Measurements from ENCODE around the gene ZNF324. TPM values are rescaled to one million over a fixed set of nuclear protein-coding genes. Genes with fewer than 3 reads are reported as not detected.

ZNF324 gene
- total and polyA plus RNA-seq, 2 of the 13 experiments (the other 11 are each of a cell fraction or from before 2014, with no cell fraction given), result 1.1 to 4.7 TPM

DNA sequence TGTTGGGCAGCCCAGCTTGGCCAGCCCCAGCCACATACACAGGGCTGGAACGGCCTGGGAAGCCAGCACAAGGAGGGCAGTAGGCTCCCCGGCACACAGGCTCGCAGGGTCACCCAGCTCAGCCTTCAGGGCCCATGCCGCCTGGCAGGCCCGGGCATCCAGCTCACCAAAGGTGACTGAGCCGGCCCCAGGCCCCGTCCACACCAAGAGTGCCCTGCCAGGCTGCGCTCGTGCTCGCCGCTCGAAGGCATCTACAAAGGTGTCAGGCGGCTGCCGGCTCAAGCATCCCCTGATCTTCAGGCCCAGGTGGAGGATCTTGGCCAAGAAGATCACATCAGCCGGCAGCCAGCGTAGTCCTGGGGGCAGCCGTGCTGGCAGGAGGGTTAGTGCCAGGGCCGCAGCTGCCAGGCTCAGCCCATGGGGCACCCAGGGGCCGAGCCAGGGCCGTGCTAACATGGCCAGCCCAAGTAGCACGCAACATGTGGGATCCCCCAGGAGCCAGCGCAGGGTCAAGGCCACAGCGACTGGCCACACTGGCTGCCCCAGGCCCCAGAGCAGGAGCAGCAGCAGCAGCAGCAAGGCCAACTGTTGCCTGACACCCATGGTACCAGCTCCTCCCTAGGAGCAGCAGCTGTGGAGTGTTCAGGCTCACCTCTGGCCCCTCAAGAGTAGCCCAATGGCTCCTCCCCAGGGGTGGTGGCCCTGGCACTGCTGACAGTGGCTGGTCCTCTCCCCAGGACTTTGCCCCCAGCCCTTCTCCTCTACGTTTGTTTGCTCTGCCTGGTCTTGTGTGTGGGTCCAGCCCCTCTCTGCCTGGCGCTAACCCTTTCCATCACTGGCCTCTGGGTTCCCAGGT lies 44.7 kb downstream of the ZNF324 start, which contains the start of gene SLC27A5 (continued):
- TF ChIP-seq RARA (CRISPR knock-in tag; IDR thresholded peaks at IDR 0.05), result peak; percentile 89
- TF ChIP-seq, protein P1, sequence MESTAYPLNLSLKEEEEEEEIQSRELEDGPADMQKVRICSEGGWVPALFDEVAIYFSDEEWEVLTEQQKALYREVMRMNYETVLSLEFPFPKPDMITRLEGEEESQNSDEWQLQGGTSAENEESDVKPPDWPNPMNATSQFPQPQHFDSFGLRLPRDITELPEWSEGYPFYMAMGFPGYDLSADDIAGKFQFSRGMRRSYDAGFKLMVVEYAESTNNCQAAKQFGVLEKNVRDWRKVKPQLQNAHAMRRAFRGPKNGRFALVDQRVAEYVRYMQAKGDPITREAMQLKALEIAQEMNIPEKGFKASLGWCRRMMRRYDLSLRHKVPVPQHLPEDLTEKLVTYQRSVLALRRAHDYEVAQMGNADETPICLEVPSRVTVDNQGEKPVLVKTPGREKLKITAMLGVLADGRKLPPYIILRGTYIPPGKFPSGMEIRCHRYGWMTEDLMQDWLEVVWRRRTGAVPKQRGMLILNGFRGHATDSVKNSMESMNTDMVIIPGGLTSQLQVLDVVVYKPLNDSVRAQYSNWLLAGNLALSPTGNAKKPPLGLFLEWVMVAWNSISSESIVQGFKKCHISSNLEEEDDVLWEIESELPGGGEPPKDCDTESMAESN (CRISPR knock-in tag; conservative IDR thresholded peaks at IDR 0.05), result 0 out of 2 replicates have a peak, but pooled peaks have one; percentile 51
- TF ChIP-seq NFYC (CRISPR knock-in tag; IDR thresholded peaks at IDR 0.05), result no peak
- peak; percentile 42; the same call in 1 of the 2 replicates for TF ChIP-seq IRF2 (CRISPR knock-in tag; IDR thresholded peaks at IDR 0.05)
- TF ChIP-seq, protein P2, sequence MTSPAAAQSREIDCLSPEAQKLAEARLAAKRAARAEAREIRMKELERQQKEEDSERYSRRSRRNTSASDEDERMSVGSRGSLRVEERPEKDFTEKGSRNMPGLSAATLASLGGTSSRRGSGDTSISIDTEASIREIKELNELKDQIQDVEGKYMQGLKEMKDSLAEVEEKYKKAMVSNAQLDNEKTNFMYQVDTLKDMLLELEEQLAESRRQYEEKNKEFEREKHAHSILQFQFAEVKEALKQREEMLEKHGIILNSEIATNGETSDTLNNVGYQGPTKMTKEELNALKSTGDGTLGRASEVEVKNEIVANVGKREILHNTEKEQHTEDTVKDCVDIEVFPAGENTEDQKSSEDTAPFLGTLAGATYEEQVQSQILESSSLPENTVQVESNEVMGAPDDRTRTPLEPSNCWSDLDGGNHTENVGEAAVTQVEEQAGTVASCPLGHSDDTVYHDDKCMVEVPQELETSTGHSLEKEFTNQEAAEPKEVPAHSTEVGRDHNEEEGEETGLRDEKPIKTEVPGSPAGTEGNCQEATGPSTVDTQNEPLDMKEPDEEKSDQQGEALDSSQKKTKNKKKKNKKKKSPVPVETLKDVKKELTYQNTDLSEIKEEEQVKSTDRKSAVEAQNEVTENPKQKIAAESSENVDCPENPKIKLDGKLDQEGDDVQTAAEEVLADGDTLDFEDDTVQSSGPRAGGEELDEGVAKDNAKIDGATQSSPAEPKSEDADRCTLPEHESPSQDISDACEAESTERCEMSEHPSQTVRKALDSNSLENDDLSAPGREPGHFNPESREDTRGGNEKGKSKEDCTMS (CRISPR knock-in tag; conservative IDR thresholded peaks at IDR 0.05), result no peak
- TF ChIP-seq ZNF547 (CRISPR knock-in tag; IDR thresholded peaks at IDR 0.05), result no peak
- TF ChIP-seq, protein P3, sequence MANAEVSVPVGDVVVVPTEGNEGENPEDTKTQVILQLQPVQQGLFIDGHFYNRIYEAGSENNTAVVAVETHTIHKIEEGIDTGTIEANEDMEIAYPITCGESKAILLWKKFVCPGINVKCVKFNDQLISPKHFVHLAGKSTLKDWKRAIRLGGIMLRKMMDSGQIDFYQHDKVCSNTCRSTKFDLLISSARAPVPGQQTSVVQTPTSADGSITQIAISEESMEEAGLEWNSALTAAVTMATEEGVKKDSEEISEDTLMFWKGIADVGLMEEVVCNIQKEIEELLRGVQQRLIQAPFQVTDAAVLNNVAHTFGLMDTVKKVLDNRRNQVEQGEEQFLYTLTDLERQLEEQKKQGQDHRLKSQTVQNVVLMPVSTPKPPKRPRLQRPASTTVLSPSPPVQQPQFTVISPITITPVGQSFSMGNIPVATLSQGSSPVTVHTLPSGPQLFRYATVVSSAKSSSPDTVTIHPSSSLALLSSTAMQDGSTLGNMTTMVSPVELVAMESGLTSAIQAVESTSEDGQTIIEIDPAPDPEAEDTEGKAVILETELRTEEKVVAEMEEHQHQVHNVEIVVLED (CRISPR knock-in tag; IDR thresholded peaks at IDR 0.05; ENCODE audit: borderline replicate concordance), result peak; percentile 47; the same call in 1 of the 2 replicates
- TF ChIP-seq NRL (CRISPR knock-in tag; IDR thresholded peaks at IDR 0.05; ENCODE audit: borderline replicate concordance), result no peak
- TF ChIP-seq EEA1 (CRISPR knock-in tag; IDR thresholded peaks at IDR 0.05; ENCODE audit: borderline replicate concordance), result peak; percentile 80; the same call in 1 of the 2 replicates
- peak; percentile 60 for TF ChIP-seq AGO1 (IDR thresholded peaks at IDR 0.05; ENCODE audit: low read depth, low read length, poor library complexity, severe bottlenecking)
- TF ChIP-seq, protein P4, sequence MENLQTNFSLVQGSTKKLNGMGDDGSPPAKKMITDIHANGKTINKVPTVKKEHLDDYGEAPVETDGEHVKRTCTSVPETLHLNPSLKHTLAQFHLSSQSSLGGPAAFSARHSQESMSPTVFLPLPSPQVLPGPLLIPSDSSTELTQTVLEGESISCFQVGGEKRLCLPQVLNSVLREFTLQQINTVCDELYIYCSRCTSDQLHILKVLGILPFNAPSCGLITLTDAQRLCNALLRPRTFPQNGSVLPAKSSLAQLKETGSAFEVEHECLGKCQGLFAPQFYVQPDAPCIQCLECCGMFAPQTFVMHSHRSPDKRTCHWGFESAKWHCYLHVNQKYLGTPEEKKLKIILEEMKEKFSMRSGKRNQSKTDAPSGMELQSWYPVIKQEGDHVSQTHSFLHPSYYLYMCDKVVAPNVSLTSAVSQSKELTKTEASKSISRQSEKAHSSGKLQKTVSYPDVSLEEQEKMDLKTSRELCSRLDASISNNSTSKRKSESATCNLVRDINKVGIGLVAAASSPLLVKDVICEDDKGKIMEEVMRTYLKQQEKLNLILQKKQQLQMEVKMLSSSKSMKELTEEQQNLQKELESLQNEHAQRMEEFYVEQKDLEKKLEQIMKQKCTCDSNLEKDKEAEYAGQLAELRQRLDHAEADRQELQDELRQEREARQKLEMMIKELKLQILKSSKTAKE (CRISPR knock-in tag; IDR thresholded peaks at IDR 0.05; ENCODE audit: borderline replicate concordance), result no peak
- TF ChIP-seq, protein P5, sequence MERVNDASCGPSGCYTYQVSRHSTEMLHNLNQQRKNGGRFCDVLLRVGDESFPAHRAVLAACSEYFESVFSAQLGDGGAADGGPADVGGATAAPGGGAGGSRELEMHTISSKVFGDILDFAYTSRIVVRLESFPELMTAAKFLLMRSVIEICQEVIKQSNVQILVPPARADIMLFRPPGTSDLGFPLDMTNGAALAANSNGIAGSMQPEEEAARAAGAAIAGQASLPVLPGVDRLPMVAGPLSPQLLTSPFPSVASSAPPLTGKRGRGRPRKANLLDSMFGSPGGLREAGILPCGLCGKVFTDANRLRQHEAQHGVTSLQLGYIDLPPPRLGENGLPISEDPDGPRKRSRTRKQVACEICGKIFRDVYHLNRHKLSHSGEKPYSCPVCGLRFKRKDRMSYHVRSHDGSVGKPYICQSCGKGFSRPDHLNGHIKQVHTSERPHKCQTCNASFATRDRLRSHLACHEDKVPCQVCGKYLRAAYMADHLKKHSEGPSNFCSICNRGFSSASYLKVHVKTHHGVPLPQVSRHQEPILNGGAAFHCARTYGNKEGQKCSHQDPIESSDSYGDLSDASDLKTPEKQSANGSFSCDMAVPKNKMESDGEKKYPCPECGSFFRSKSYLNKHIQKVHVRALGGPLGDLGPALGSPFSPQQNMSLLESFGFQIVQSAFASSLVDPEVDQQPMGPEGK (CRISPR knock-in tag; IDR thresholded peaks at IDR 0.05), result peak; percentile 76
- peak; percentile 49; the same call in 1 of the 2 replicates for TF ChIP-seq SPEN (CRISPR knock-in tag; IDR thresholded peaks at IDR 0.05; ENCODE audit: low read depth)
- TF ChIP-seq, protein P6, sequence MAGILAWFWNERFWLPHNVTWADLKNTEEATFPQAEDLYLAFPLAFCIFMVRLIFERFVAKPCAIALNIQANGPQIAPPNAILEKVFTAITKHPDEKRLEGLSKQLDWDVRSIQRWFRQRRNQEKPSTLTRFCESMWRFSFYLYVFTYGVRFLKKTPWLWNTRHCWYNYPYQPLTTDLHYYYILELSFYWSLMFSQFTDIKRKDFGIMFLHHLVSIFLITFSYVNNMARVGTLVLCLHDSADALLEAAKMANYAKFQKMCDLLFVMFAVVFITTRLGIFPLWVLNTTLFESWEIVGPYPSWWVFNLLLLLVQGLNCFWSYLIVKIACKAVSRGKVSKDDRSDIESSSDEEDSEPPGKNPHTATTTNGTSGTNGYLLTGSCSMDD (CRISPR knock-in tag; IDR thresholded peaks at IDR 0.05), result no peak
- peak; percentile 86; the same call in 1 of the 2 replicates for TF ChIP-seq ZNF264 (CRISPR knock-in tag; IDR thresholded peaks at IDR 0.05)
- TF ChIP-seq MXD4 (CRISPR knock-in tag; IDR thresholded peaks at IDR 0.05), result no peak
